Measurements from ENCODE around the gene STIMATE.

STIMATE gene

GRCh38 chr3:52817221-52817620 lies 80.1 kb downstream of the STIMATE start:
- no peak for DNase-seq (ENCODE audit: low read depth)

- DNase-seq (ENCODE audit: low read depth), result no peak
These were observed 80.7 kb downstream of the STIMATE start for GRCh38 chr3:52816654-52817053.

- no peak for DNase-seq (ENCODE audit: low read depth)
These were observed 81.1 kb downstream of the STIMATE start for GRCh38 chr3:52816199-52816598.

GRCh38 chr3:52813810-52814209 lies 83.5 kb downstream of the STIMATE start:
- DNase-seq (ENCODE audit: low read depth), result no peak

- DNase-seq (ENCODE audit: low read depth), result no peak
These were observed 85.8 kb downstream of the STIMATE start for GRCh38 chr3:52811452-52812011.

- DNase-seq (ENCODE audit: low read depth), result no peak
These were observed 86.4 kb downstream of the STIMATE start for GRCh38 chr3:52810923-52811322.

GRCh38 chr3:52809662-52810377 lies 87.5 kb downstream of the STIMATE start:
- DNase-seq (ENCODE audit: low read depth), result no peak

GRCh38 chr3:52809149-52809548 lies 88.2 kb downstream of the STIMATE start:
- no peak for DNase-seq (ENCODE audit: low read depth)

GRCh38 chr3:52805270-52806039 lies 91.9 kb downstream of the STIMATE start:
- no peak for DNase-seq (ENCODE audit: low read depth)

GRCh38 chr3:52801839-52802238 lies 95.5 kb downstream of the STIMATE start:
- DNase-seq (ENCODE audit: low read depth), result no peak

- no peak for DNase-seq (ENCODE audit: low read depth)
These were observed 97.3 kb downstream of the STIMATE start for GRCh38 chr3:52800079-52800478.

GRCh38 chr3:52798978-52799476 lies 98.3 kb downstream of the STIMATE start:
- no peak for DNase-seq (ENCODE audit: low read depth)

- DNase-seq (ENCODE audit: low read depth), result no peak
These were observed 98.9 kb downstream of the STIMATE start for GRCh38 chr3:52798376-52798977.

GRCh38 chr3:52796411-52796810 lies 100.9 kb downstream of the STIMATE start:
- DNase-seq (ENCODE audit: low read depth), result no peak

- DNase-seq (ENCODE audit: low read depth), result no peak
These were observed 101.9 kb downstream of the STIMATE start for GRCh38 chr3:52795298-52795900.

- DNase-seq (ENCODE audit: low read depth), result no peak
These were observed 102.7 kb downstream of the STIMATE start, which contains the start of gene ITIH3 for GRCh38 chr3:52794612-52795099. Gene ITIH3 (plus strand): TSS chr3:52794796. CDS start chr3:52794804, 8 bp downstream.

GRCh38 chr3:52793702-52794611 lies 103.4 kb downstream of the STIMATE start:
- no peak for DNase-seq (ENCODE audit: low read depth)

GRCh38 chr3:52792961-52793695 lies 104.2 kb downstream of the STIMATE start:
- no peak for DNase-seq (ENCODE audit: low read depth)

- no peak for DNase-seq (ENCODE audit: low read depth)
These were observed 104.9 kb downstream of the STIMATE start for GRCh38 chr3:52792413-52792812.

- no peak for DNase-seq (ENCODE audit: low read depth)
These were observed 105.4 kb downstream of the STIMATE start for GRCh38 chr3:52791928-52792327.

Data from activated T-cell treated with anti-CD3 and anti-CD28 coated beads for 1 hour (primary cell).